ENCODE measurements around the gene PFDN5.

DNA sequence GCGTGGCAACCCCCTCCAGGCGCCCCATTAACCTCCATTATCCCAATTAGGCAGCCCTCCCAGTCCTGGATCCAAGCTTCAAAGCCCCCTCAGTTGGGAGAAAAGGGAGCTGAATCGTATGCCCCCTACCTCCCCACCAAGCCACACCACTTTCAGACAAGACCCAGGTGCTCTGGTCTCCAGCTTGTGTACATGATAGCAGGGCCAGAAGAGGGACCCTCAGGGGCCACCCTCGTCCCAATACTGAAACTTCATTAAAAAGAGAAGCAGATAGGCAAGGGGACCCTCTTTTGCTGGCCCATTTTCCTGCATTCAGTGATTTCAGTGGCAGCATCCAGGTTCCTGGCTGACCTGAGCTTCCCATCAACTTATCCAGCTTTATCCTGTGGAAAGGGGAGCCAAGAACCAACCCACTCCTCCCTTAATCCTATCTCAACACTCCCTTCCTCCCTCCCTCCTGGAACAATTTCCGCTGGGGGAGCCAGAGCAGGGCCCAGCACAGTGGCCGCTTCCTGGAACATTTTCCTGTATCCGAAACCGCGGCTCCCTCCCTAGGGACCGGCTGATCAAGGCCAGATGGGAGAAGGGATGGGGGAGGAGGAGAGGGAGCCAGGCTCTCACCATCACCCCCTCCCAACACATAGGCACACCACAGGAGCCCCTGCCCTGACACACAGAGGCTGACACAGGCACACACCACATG is 50.3 kb downstream of the PFDN5 start:
- no peak for TF ChIP-seq EZH2 (IDR thresholded peaks at IDR 0.05; ENCODE audit: insufficient read depth, poor library complexity, severe bottlenecking)
- TF ChIP-seq EZH2phosphoT487 (IDR thresholded peaks at IDR 0.05; ENCODE audit: insufficient read depth, low read depth), result no peak

Data from GM23248 (cell line).